GM12801 (cell line): ENCODE measurements around the gene CLDN20.

ENCODE experiments used
- TF ChIP-seq, protein P1 (sequence below): IDR thresholded peaks from one replicate; pipeline ENCODE4 v1.5.1; 2011; ENCODE audit warnings: control low read depth; ENCODE audit not compliant: insufficient read length; ENCODE audit errors: extremely low read depth

Gene CLDN20

DNA sequence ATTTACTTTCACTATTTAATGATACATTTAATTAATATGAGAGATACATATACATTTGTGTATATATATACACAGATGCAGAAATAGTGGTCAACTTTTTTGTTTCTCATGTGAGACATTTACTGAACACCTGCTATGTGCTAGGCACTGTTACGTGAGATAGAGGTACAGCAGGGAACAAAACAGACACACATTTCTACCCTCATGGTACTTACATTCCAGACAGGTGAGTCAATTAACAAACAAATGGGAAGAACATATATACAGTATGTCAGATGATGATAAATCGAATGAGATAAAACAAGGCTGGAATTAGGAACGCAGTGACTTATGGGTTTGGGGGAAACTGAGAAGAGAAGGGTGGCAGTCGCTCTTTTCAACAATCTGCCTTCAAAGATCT lies 45.3 kb downstream of the CLDN20 start:
- TF ChIP-seq, protein P1, sequence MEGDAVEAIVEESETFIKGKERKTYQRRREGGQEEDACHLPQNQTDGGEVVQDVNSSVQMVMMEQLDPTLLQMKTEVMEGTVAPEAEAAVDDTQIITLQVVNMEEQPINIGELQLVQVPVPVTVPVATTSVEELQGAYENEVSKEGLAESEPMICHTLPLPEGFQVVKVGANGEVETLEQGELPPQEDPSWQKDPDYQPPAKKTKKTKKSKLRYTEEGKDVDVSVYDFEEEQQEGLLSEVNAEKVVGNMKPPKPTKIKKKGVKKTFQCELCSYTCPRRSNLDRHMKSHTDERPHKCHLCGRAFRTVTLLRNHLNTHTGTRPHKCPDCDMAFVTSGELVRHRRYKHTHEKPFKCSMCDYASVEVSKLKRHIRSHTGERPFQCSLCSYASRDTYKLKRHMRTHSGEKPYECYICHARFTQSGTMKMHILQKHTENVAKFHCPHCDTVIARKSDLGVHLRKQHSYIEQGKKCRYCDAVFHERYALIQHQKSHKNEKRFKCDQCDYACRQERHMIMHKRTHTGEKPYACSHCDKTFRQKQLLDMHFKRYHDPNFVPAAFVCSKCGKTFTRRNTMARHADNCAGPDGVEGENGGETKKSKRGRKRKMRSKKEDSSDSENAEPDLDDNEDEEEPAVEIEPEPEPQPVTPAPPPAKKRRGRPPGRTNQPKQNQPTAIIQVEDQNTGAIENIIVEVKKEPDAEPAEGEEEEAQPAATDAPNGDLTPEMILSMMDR, result no peak

DNA sequence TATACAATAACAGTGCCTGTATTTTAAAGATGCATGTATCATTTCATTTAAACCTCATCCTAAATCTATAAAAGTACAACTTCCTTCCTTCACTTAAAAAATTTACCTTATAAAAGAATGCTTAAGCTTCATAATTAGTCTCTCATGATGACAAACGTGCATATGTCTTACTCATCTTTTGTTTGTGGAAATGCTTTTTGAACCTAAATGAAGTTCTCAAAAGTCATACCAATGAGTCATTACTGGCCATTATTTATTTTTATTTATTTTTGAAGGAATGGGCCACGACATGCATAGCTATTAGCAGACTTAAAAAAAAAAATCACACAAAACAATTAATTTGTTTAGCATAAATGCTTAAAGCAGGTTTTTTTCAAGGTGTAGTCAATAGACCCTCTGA lies 46.8 kb downstream of the CLDN20 start:
- TF ChIP-seq, protein P1, result no peak

DNA sequence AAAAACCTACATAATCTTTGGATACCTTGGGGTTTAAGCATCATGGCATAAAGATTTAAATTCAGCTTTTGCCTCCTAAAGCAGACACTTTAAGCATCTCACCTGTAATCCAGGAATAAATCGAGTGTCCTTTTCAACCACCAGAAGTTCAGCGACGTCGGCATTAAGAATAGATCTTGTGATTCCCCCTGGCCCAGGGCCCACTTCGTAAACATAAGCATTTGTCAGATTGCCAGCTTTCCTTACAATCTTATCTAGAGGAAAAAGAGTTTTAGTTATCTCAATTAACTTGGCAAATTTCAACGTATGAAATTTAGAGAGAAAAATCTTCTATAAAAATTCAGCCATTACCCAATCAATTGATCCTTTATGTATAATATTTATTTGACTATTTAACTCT lies 47.3 kb downstream of the CLDN20 start:
- TF ChIP-seq, protein P1, result no peak

DNA sequence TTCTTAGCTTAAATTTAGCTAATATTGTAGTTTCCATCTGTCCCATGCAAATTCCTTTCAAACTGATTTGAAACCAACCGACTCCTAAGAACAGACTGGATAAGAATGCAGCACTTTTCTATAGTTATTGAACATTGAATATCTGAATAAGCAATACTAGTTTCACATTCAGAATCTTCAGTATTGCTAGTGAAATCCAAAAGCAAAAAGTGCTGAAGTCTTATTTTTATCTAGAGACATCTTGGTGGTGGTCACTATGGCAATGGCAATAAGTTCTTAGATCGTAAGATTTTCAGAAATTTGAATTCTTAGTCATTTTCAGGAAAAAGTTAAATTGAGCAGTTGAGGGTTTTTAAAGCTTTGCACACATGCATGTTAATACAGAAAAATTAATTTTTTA lies 47.8 kb downstream of the CLDN20 start:
- TF ChIP-seq, protein P1, result no peak

DNA sequence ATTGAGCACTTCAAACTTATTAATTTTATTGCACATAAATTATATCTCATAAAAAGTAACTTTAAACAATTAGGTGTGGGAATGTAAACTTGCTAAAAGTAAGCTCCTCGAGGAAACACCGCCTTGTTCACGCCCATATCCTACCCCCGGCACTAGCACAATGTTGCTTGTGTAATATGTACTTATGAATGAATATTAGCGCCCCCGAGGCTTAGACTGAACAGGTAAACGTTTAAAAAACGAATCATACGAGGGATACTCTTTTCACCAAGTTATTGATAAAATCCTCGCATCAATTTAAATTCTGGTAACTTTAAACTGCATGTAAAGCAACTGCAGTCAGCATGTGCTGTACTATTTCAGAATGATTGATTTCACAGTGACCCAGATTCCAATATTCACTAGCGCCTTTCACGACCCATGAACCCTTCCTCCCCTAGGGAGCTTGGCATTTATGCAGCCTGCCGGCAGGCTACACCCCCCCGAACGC lies 49.8 kb downstream of the CLDN20 start:
- TF ChIP-seq, protein P1, result no peak

DNA sequence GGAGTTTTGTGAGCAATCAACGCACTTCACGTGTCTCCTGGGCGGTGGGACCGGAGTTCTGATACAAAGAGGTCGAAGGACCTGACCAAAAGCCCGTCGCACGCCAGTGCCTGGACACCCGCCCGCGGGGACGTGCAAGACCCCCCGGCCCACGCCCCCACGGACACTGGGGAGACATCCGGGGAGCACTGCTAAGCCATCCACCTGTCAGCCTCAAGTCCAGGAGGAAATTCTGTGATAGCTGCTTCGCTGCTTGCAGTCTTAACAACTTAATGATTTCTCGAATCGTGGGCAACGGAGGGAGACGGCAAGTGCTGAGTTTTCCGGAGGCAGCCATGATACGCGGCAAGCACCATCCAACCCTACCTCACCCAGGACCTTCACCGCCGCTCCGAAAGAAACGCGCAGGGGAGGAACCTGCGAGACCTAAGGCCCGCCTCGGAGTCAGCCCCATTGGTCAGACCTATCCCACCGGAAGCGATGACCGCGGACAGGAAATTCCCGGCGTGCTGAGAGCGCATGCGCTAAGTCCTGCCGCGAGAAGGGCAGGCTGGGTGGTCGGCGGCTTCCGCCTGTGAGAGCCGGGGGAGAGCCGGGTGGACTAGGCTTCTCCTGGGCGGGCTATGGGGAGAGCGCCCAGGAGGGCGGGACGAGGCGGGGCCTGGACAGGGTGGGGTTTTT lies 50.4 kb downstream of the CLDN20 start, which contains the start of gene TFB1M:
TSS of gene TFB1M (minus strand) at position 393 of the 681 bp plus-strand sequence. CDS start at position 337, 56 bp downstream.
- TF ChIP-seq, protein P1, result no peak

DNA sequence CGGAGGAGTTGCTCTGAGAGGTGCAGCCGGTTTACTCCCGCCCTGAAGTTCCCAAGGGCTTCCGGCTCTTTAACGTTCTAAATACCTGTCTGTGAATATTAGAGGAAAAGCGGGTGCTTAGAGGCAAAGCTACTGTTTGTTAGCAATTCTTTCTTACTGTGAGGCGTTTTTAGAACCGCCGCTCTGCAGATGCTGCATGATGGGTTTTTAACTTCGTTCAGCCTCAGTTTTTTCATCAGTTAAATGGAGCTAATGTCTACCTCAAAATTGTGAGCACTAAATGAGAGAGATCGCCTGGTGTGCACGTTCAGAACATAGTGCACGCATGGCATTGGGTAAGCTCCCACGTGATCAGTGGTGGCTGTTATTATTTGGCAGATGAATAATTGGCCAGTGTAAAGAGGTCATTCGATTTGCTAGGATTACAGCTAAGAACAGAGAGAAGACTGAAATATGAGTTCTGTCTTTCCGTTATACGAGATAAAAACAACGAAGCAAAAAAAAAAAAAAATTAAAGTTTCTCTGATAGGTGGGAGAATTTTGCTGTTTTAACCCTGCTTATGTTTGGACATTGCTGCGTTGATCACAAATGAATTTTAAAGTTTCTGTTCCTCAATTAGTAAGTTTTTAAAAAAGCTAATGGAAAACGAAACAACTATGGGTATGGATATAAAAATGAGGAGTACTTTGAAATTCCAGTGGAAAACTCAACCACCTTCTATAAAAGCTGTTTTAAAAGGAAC lies 51.1 kb downstream of the CLDN20 start:
- TF ChIP-seq, protein P1, result no peak
